GM12873 (cell line): ENCODE results near the gene SPINT1.
A peak's percentile ranks its signal among the peaks of the same experiment; 100 is the strongest.

Experiments
- CTCF ChIP-seq: IDR thresholded peaks from 2 replicates; pipeline ENCODE4 v1.5.1; 2012; ENCODE audit warnings: low read depth, mild to moderate bottlenecking, moderate library complexity, low read length, control low read depth; ENCODE audit not compliant: insufficient read depth; ENCODE audit errors: missing control alignments

Gene SPINT1

GRCh38 chr15:40891138-40891537 lies 47.3 kb downstream of the SPINT1 start:
- TF ChIP-seq CTCF: no peak

- peak; percentile 71 for TF ChIP-seq CTCF
Measured at GRCh38 chr15:40891810-40892446, 48.1 kb downstream of the SPINT1 start.

GRCh38 chr15:40892447-40893012 lies 48.7 kb downstream of the SPINT1 start:
- TF ChIP-seq CTCF: no peak

GRCh38 chr15:40893019-40893670 lies 49.3 kb downstream of the SPINT1 start:
- TF ChIP-seq CTCF: no peak

GRCh38 chr15:40893733-40894680 lies 50.2 kb downstream of the SPINT1 start, which contains the start of gene VPS18:
TSS of gene VPS18 (plus strand) at chr15:40894450. CDS start at chr15:40894769, 319 bp downstream.
- TF ChIP-seq CTCF: peak; percentile 85

- TF ChIP-seq CTCF: peak; percentile 72
Measured at GRCh38 chr15:40894681-40895448, 51.0 kb downstream of the SPINT1 start.
